Tibial nerve (tissue), 4 donors: ENCODE results near the gene FOXRED2.

ENCODE experiments used
- EP300 ChIP-seq, 2 donors: sonication (generic); formaldehyde crosslinking; IDR thresholded peaks; one replicate each; pipeline ENCODE4 v1.6.1; 2017; ENCODE audit warnings: antibody characterized with exemption in 2 of 2, mild to moderate bottlenecking in 1 of 2
- POLR2A ChIP-seq, 2 donors: fragments of 450-650 bp; IDR thresholded peaks; one replicate each; pipeline ENCODE4 v1.6.1; 2017; ENCODE audit warnings: antibody characterized with exemption in 2 of 2, mild to moderate bottlenecking in 2 of 2, moderate library complexity in 2 of 2
- TF ChIP-seq, protein P1 (sequence below), 5 experiments: fragments of 200-600 bp in 3 of 5; fragments of 450-650 bp in 2 of 5; sonication (generic) in 3 of 5; IDR thresholded peaks; one replicate each; pipeline ENCODE4 v1.5.1; 2016 to 2019; ENCODE audit warnings: antibody characterized with exemption in 5 of 5, mild to moderate bottlenecking in 3 of 5, moderate library complexity in 2 of 5

DNA sequence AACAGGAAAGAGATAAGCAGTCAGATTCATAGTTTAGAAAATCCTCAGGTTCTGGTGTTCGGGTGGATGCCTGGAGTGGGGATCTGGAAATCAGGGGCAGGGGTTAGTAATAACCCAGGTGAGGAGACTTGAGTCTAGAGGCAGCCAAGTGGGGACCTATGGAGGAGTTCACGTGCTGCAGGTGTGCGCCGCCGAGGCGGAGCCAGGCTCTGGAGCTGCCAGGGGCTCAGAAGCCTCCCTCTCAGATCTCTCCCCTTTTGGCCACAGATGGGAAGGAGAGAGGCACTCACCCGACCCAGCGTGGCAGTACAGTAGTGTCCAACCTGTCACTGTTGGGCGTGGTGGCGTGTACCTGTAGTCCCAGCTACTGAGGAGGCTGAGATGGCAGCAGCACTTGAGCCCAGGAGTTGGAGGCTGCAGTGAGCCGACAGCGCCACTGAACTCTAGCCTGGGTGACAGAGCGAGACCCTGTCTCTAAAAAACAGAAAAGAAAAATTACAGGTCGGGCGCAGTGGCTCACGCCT is 52.9 kb downstream of the FOXRED2 start:
- TF ChIP-seq, protein P1, sequence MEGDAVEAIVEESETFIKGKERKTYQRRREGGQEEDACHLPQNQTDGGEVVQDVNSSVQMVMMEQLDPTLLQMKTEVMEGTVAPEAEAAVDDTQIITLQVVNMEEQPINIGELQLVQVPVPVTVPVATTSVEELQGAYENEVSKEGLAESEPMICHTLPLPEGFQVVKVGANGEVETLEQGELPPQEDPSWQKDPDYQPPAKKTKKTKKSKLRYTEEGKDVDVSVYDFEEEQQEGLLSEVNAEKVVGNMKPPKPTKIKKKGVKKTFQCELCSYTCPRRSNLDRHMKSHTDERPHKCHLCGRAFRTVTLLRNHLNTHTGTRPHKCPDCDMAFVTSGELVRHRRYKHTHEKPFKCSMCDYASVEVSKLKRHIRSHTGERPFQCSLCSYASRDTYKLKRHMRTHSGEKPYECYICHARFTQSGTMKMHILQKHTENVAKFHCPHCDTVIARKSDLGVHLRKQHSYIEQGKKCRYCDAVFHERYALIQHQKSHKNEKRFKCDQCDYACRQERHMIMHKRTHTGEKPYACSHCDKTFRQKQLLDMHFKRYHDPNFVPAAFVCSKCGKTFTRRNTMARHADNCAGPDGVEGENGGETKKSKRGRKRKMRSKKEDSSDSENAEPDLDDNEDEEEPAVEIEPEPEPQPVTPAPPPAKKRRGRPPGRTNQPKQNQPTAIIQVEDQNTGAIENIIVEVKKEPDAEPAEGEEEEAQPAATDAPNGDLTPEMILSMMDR (IDR thresholded peaks at IDR 0.05) = no peak
- TF ChIP-seq POLR2A (IDR thresholded peaks at IDR 0.05) (no peak), EP300 (IDR thresholded peaks at IDR 0.05) (no peak)
